Prostate gland (tissue), 2 donors: ENCODE measurements around the gene TMEM167B. TPM values are rescaled to one million over a fixed set of nuclear protein-coding genes. Genes with fewer than 3 reads are reported as not detected.

Experiments used
- DNase-seq: peaks from one replicate; pipeline ENCODE4 v3.0.0-alpha.2; 2019; ENCODE audit warnings: low spot score
- H3K27ac ChIP-seq, 2 donors: fragments of 200-600 bp; sonication (generic); 2 replicates each; pipeline ENCODE4 v1.5.1; 2017 to 2019
- H3K27me3 ChIP-seq: fragments of 200-600 bp; sonication (generic); replicated peaks from 2 replicates; pipeline ENCODE4 v1.5.1; 2019; ENCODE audit not compliant: insufficient read depth
- H3K36me3 ChIP-seq, 2 donors: fragments of 200-600 bp; sonication (generic); 1 replicate in 1 of 2; 2 replicates in 1 of 2; pipeline versions ENCODE4 v1.5.1 to v1.8.1; 2017 to 2019
- H3K4me1 ChIP-seq: fragments of 200-600 bp; sonication (generic); replicated peaks from 2 replicates; pipeline ENCODE4 v1.5.1; 2019
- H3K4me3 ChIP-seq, 2 donors: fragments of 200-600 bp; sonication (generic); 2 replicates each; pipeline ENCODE4 v1.5.1; 2017 to 2019
- H3K9me3 ChIP-seq: fragments of 200-600 bp; sonication (generic); 2 replicates; pipeline ENCODE4 v1.5.1; 2017
- CTCF ChIP-seq, 4 experiments: fragments of 200-600 bp in 2 of 4; fragments of 450-650 bp in 2 of 4; sonication (generic) in 2 of 4; IDR thresholded peaks; 1 replicate in 3 of 4; 2 replicates in 1 of 4; pipeline ENCODE4 v1.5.1; 2016 to 2019; ENCODE audit warnings: antibody characterized with exemption in 4 of 4, mild to moderate bottlenecking in 2 of 4, moderate library complexity in 2 of 4
- POLR2A ChIP-seq: fragments of 450-650 bp; IDR thresholded peaks from one replicate; pipeline ENCODE4 v1.6.1; 2016; ENCODE audit warnings: antibody characterized with exemption, mild to moderate bottlenecking
- POLR2AphosphoS5 ChIP-seq: sonication (generic); formaldehyde crosslinking; IDR thresholded peaks from one replicate; pipeline ENCODE4 v1.6.1; 2017; ENCODE audit warnings: antibody characterized with exemption
- WGBS: methylation state at CpG from one replicate; pipeline ENCODE4 v1.1.5; 2018; 5-methylcytosine and 5-hydroxymethylcytosine counted together
- intact Hi-C: fragments of 100-400 bp; cut with DNase I; formaldehyde crosslinking; loops from one replicate; pipeline ENCODE4 v1.14.2; 2022
- total RNA-seq, 2 donors: library from RNA; depleted of rRNA; stranded (reverse); fragments of >200 nt; gene quantifications; one replicate each; pipeline ENCODE4 v1.1.0, GENCODE V29; 2016

The TMEM167B gene
- total RNA-seq, 2 donors from 2014 or later: 37.0 to 40.7 TPM

DNA sequence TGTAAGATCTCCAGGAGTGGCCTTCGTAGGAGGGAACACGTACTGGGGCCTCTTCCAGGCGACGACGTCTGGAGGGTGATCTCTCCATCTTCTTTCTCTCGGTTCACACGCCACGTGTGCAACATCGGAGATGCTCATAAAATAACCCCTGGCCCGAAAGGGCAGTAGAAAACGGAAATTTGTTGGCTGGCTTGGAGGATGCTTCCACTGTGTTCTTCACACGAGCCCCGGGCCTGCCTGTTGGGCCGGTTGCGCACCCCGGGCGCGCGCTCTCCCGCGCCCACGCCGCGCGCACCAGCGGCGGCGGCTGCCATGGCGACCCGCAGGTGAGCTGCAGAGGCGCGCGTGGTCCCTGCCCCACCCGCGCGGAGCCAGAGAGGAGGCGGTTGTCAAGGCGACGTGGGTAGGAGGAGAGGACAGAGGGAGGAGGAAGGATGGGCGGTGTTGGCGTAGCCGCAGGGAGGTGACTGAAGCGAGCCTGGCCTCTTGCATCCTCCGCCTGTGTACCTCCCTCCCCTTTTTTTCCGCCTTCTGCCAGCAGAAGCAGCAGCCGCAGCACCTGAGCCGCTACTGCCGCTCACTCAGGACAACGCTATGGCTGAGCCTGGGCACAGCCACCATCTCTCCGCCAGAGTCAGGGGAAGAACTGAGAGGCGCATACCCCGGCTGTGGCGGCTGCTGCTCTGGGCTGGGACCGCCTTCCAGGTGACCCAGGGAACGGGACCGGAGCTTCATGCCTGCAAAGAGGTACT is 23.2 kb downstream of the TMEM167B start, which contains the start of gene ELAPOR1:
TSS of gene ELAPOR1 (plus strand) at position 526 of the 752 bp plus-strand sequence. CDS start at position 595, 69 bp downstream.
- Histone ChIP-seq H3K27me3 (no peaks in the 10 kb centered on the region), H3K4me1 (no peaks in the 10 kb centered on the region), H3K36me3 (no peaks in the 10 kb centered on the region), H3K27ac (peak within 1 kb of the TSS; percentile 70 to 78), H3K4me3 (peak within 1 kb of the TSS; percentile 37 to 50), H3K9me3 (no peaks in the 10 kb centered on the region)
- intact Hi-C loops: loop anchor here (5.0 to 10.0 kb wide), 2 partner anchors 99 to 149 kb away; partner anchors contain the start of genes CLCC1 and SARS1
- TF ChIP-seq POLR2A (peak; percentile 26), CTCF (IDR thresholded peaks at IDR 0.05) (peak in 1 of 4 experiments; percentile 5), POLR2AphosphoS5 (no peak)
- DNase-seq: peak; percentile 88
- WGBS: under 1% methylated on average over 55 of the region's 56 CpGs

DNA sequence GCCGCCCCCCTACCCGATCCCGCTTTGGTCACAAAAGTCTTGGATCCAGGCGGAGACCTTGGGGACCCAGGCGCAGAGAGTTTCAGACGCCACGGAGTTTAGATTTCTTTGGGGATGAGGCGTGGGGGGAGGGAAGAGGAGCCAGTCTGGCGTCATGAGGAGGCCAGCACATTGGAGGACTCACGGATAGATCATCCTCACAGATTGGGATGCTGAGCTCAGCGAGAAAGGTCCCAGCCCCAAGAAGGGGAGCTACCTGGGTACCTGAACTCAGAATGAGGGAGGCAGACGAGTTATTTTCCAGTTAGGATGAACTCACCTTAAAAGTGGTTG is 23.7 kb downstream of the TMEM167B start:
- H3K27me3 ChIP-seq: no peaks in the 10 kb centered on the region
- 4% methylated on average over 12 of the region's 12 CpGs for WGBS
- H3K4me1 ChIP-seq: no peaks in the 10 kb centered on the region
- peak; percentile 59 for DNase-seq
- H3K36me3 ChIP-seq: no peaks in the 10 kb centered on the region
- intact Hi-C loops: loop anchor here (5.0 to 10.0 kb wide), 2 partner anchors 98 to 150 kb away; partner anchors contain the start of genes CLCC1 and SARS1
- TF ChIP-seq POLR2AphosphoS5 (no peak), CTCF (IDR thresholded peaks at IDR 0.05) (no peak), POLR2A (no peak)
- H3K27ac ChIP-seq: peak overlapping the region; percentile 70 to 78
- peak overlapping the region; percentile 37 to 50 for H3K4me3 ChIP-seq
- no peaks in the 10 kb centered on the region for H3K9me3 ChIP-seq

- Histone ChIP-seq H3K27ac (peak overlapping the region; percentile 70 to 78), H3K4me3 (peak overlapping the region; percentile 37 to 50), H3K9me3 (no peaks in the 10 kb centered on the region), H3K27me3 (no peaks in the 10 kb centered on the region), H3K36me3 (no peaks in the 10 kb centered on the region), H3K4me1 (no peaks in the 10 kb centered on the region)
- intact Hi-C loops: loop anchor here (10.0 kb wide), 1 partner anchor 151 kb away; the partner anchor contains the start of gene CLCC1
- TF ChIP-seq POLR2AphosphoS5: no peak
- TF ChIP-seq CTCF (IDR thresholded peaks at IDR 0.05): no peak
- TF ChIP-seq POLR2A: no peak
- no peak for DNase-seq
- WGBS: 63% methylated on average over 2 of the region's 2 CpGs
Measured at GRCh38 chr1:109115685-109116084, 25.1 kb downstream of the TMEM167B start.

- WGBS: 50% methylated on average over 1 of the region's 1 CpG
- intact Hi-C loops: loop anchor here (10.0 kb wide), 1 partner anchor 151 kb away; the partner anchor contains the start of gene CLCC1
- Histone ChIP-seq H3K36me3 (no peaks in the 10 kb centered on the region), H3K4me3 (peak overlapping the region in 1 of 2 donors; percentile 50), H3K4me1 (no peaks in the 10 kb centered on the region), H3K27me3 (no peaks in the 10 kb centered on the region), H3K27ac (peak overlapping the region; percentile 70 to 78), H3K9me3 (no peaks in the 10 kb centered on the region)
- DNase-seq: peak; percentile 66
- peak; percentile 63 for TF ChIP-seq POLR2AphosphoS5
- no peak for TF ChIP-seq POLR2A
- TF ChIP-seq CTCF (IDR thresholded peaks at IDR 0.05): no peak
Measured at GRCh38 chr1:109116286-109116685, 25.7 kb downstream of the TMEM167B start.
